ENCODE measurements around the gene ZDHHC21.

The ZDHHC21 gene, protein sequence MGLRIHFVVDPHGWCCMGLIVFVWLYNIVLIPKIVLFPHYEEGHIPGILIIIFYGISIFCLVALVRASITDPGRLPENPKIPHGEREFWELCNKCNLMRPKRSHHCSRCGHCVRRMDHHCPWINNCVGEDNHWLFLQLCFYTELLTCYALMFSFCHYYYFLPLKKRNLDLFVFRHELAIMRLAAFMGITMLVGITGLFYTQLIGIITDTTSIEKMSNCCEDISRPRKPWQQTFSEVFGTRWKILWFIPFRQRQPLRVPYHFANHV

DNA sequence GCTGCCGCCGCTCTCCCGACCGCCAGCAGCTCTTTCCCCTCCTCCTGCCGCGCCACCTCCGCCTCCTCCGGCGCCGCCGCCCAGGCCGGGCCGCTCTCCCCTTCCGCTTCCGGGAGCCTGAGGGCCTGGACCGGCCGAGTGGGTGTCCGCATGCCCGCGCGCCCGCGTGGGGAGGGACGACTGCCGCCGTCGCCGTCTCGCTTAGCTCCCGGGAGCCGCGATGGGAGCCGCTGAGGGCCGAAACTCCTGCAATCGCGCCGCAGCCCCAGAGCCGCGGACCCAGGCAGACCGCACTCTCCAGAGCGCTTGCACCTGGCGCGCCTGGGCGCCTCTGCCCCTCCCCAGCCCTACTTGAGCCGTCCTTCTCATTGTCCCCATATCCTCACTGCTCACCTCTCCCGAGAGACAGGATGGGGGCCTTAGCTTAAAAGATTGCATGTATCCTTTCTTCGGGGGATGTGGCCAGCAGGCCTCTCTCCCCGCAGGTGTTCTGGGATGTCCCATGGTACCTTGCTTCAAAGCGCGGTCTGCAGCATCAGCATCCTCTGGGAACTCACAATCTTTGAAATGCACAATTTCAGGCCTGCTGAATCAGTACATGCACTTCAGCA lies at the start of gene ZDHHC21:
ZDHHC21 (minus strand) TSS at position 182 of the 611 bp plus-strand sequence. CDS start 19,092 bp downstream, outside the sequence.
- no peak for DNase-seq

DNA sequence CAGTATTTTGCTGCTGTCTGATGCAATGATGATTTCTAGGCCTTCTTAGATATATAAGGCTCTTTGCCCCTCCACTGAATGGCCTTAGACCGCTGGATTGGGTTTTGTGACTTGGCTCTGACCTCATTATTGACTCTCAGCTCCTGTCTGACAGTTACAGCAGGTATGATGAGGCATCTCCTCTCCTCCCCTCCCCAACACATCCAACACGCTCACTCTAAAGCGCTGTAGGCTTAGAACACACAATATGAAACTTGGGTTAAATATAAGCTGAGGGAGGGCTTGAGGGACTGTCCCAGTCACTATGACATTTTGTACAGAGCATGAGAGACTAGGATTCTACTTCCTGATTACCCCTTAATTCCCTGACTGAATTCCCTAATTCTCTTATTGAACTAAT lies 48.1 kb upstream of the ZDHHC21 start:
- DNase-seq: no peak

GRCh38 chr9:14733133-14733532 lies 39.9 kb upstream of the ZDHHC21 start:
- no peak for DNase-seq

- no peak for DNase-seq
These were observed 38.2 kb upstream of the ZDHHC21 start for GRCh38 chr9:14731294-14731981.

GRCh38 chr9:14730461-14730898 lies 37.2 kb upstream of the ZDHHC21 start:
- DNase-seq: no peak

DNA sequence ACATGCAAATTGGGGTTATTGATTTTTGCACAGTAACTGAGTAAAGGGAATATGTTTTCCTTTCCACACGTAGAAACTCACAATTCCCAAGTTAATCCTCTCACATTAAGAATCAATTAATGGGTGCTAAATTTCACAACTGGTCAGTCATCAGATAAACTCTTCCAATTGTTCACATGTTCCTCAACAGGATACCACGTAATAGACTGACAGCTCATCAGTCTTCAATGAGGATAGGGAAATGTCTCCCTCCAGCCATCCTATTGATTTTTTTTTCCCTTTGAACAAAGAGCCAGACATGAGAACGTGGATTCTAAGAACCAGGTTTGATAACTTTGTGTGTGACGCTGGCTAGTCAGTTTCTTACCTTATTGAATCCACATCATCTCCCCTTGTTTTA lies 30.1 kb upstream of the ZDHHC21 start:
- no peak for DNase-seq

DNA sequence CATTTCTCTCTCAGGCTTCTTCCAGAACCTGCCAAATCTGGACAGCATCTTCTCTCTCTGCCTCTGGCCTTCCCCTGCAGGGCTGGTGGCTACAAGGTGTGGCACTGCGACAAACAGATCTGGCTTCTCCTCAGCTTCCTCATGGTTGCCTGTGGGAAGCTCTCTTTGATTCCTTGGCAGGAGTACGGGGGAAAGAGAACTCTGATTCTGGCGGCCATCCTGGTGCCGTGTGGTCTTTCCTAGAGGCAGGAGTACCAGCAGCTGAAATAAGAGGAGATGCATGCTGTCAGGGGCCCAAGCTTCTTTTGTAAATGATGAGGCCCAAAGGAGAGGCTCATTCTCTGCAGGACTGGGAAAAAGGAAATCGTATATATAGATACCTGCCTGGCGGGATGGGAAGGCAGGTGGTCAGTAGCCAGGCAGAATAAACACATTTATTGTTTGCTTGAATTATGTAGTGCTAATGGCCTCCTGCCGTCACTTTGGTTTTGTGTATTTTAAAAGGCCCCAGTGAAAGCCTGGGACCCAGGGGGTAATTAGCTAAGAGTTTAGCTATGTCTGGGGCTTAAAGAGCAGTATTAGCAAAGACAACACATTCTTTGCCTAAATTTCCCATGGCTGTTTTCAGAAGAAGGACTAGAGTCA lies 29.3 kb upstream of the ZDHHC21 start, which contains the start of gene CER1:
CER1 (minus strand) TSS at position 343 of the 645 bp plus-strand sequence; CDS start at position 282, 61 bp downstream.
- no peak for DNase-seq

GRCh38 chr9:14719231-14719923 lies 26.1 kb upstream of the ZDHHC21 start:
- DNase-seq: no peak

- no peak for DNase-seq
These were observed 21.9 kb upstream of the ZDHHC21 start for GRCh38 chr9:14715102-14715501.

GRCh38 chr9:14713187-14713767 lies 20.0 kb upstream of the ZDHHC21 start:
- no peak for DNase-seq

DNA sequence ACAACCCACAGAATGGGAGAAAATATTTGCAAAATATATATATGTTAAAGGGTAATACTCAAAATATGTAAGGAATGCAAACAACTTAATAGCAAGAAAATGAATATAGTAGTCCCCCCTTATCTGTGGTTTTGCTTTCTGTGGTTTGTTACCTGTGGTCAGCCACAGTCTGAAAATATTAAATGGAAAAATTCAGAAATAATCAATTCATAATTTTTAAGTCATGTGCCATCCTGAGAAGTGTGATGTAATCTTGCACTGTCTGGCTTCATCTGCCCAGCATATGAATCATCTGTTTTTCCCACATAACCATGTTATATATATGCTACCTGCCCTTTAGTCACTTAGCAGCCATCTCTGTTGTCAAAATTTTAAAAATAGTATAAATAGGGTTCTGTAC lies 17.6 kb upstream of the ZDHHC21 start:
- DNase-seq: no peak

DNA sequence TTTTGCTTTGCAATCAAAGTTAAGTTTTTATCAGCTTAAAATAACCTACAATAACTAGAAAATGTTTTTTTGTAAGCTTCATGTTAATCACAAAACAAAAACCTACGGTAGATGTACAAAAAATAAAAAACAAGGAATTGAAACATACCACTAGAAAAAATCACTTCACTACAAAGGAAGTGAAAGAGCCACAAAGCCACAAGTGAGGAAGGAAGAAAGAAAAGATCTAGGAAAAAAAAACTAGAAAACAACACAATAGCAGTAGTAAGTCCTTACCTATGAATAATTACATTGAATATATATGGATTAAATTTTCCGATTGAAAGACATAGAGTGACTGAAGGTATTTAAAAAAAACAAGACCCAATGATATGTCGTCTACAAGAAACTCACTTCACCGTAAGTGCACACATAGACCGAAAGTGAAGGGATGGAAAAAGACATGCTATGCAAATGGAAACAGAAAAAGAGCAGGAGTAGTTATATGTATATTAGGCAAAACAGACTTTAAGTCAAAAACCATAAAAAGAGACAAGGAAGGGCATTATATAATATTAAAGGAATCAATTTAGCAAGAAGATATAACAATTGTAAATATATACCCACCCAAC lies 13.4 kb upstream of the ZDHHC21 start:
- DNase-seq: no peak

GRCh38 chr9:14705079-14705478 lies 11.8 kb upstream of the ZDHHC21 start:
- no peak for DNase-seq

GRCh38 chr9:14704281-14704680 lies 11.0 kb upstream of the ZDHHC21 start:
- DNase-seq: no peak

- no peak for DNase-seq
These were observed 9.0 kb upstream of the ZDHHC21 start for GRCh38 chr9:14702200-14702720.

- DNase-seq: no peak
These were observed 572 bp downstream of the ZDHHC21 start for GRCh38 chr9:14692470-14693250.

- no peak for DNase-seq
These were observed 2.1 kb downstream of the ZDHHC21 start for GRCh38 chr9:14690948-14691730.

GRCh38 chr9:14687042-14687719 lies 6.1 kb downstream of the ZDHHC21 start:
- no peak for DNase-seq

DNA sequence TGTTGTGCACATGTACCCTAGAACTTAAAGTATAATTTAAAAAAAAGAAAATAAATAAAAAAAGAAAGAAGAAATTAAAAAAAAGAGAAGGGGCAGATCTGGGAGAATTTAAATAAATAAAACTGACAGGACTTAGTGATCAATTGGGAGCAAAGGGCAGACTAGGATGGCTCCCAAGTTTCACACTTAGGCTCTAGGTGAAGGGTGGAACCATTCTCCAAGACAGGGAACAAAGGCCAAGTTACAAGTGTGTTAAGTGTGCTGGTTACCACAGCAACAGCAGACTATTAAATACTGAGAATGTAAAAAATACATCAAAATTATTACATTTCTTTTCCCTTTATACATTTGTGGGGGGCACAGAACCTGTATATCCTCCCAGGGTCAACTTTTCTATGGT lies 7.1 kb downstream of the ZDHHC21 start:
- no peak for DNase-seq

Data from DMS 273 treated with DMSO at 0.1 percent for 48 hours (cell line).